Muscle layer of colon (tissue), 2 donors: ENCODE measurements around the gene SSH2.

ENCODE experiments used
- H3K27ac ChIP-seq: one replicate; pipeline ENCODE4 v1.7.0; 2013; ENCODE audit warnings: low read depth, mild to moderate bottlenecking, low read length, moderate library complexity
- H3K27me3 ChIP-seq, 2 donors: one replicate each; pipeline ENCODE4 v1.7.0; 2013; ENCODE audit warnings: low read length in 2 of 2, mild to moderate bottlenecking in 2 of 2; ENCODE audit not compliant: insufficient read depth in 2 of 2, control insufficient read depth in 1 of 2
- H3K36me3 ChIP-seq: one replicate; pipeline ENCODE4 v1.7.0; 2013; ENCODE audit warnings: mild to moderate bottlenecking, low read length; ENCODE audit not compliant: insufficient read depth
- H3K4me1 ChIP-seq: one replicate; pipeline ENCODE4 v1.7.0; 2013; ENCODE audit warnings: mild to moderate bottlenecking, low read length; ENCODE audit not compliant: insufficient read depth
- H3K4me3 ChIP-seq, 2 donors: one replicate each; pipeline ENCODE4 v1.7.0; 2013; ENCODE audit warnings: low read length in 2 of 2, low read depth in 1 of 2, mild to moderate bottlenecking in 1 of 2, moderate library complexity in 1 of 2
- H3K9ac ChIP-seq: one replicate; pipeline ENCODE4 v1.7.0; 2013; ENCODE audit warnings: low read length
- H3K9me3 ChIP-seq: one replicate; pipeline ENCODE4 v1.7.0; 2013; ENCODE audit warnings: mild to moderate bottlenecking, low read length
- donor health status: abdominal sarcoma.
- donor health status: Adenocarcinoma of cecum.

SSH2 gene

GRCh38 chr17:29826114-29826692, 103.8 kb downstream of the SSH2 start:
- Histone ChIP-seq H3K9me3 (no peaks in the 10 kb centered on the region), H3K36me3 (no peaks in the 10 kb centered on the region), H3K27me3 (no peaks in the 10 kb centered on the region), H3K4me3 (no peak overlapping the region), H3K27ac (no peak overlapping the region), H3K4me1 (no peaks in the 10 kb centered on the region), H3K9ac (no peak overlapping the region)

GRCh38 chr17:29825604-29826003, 104.4 kb downstream of the SSH2 start:
- H3K4me1 ChIP-seq: no peaks in the 10 kb centered on the region
- H3K27ac ChIP-seq: no peak overlapping the region
- no peak overlapping the region for H3K9ac ChIP-seq
- no peak overlapping the region for H3K4me3 ChIP-seq
- H3K36me3 ChIP-seq: no peaks in the 10 kb centered on the region
- H3K9me3 ChIP-seq: no peaks in the 10 kb centered on the region
- H3K27me3 ChIP-seq: no peaks in the 10 kb centered on the region

- no peaks in the 10 kb centered on the region for H3K9me3 ChIP-seq
- no peaks in the 10 kb centered on the region for H3K27me3 ChIP-seq
- no peak overlapping the region for H3K9ac ChIP-seq
- no peak overlapping the region for H3K27ac ChIP-seq
- H3K4me3 ChIP-seq: no peak overlapping the region
- H3K4me1 ChIP-seq: no peaks in the 10 kb centered on the region
- H3K36me3 ChIP-seq: no peaks in the 10 kb centered on the region
Measured at GRCh38 chr17:29821897-29822296, 108.1 kb downstream of the SSH2 start.

DNA sequence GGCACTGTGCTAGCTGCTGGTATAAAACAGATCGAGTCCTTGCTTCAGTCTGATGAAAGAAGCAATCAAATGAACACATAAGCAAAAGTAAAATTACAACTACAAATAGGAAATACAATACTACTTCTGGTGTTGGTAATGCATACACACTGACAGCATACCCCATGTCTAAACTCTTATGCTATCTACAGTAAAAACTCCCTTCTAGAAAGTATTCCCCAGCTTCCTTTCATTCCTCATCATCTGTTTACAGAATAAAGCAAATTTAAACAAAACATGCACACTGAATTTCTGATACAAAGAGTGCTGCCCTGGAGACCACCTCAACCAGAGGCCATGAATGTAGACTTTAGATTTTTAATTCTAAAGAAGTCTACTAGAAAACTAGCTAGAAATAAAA, 109.6 kb downstream of the SSH2 start:
- no peaks in the 10 kb centered on the region for H3K36me3 ChIP-seq
- H3K9ac ChIP-seq: no peak overlapping the region
- H3K27ac ChIP-seq: no peak overlapping the region

GRCh38 chr17:29807520-29808361, 122.3 kb downstream of the SSH2 start:
- no peak overlapping the region for H3K9ac ChIP-seq
- H3K27ac ChIP-seq: no peak overlapping the region
- no peaks in the 10 kb centered on the region for H3K27me3 ChIP-seq
- no peaks in the 10 kb centered on the region for H3K9me3 ChIP-seq
- H3K4me3 ChIP-seq: no peak overlapping the region
- no peaks in the 10 kb centered on the region for H3K4me1 ChIP-seq
- no peaks in the 10 kb centered on the region for H3K36me3 ChIP-seq

More for the DNA sequence above, 109.6 kb downstream of the SSH2 start:
- Histone ChIP-seq H3K9me3 (no peaks in the 10 kb centered on the region), H3K4me1 (no peaks in the 10 kb centered on the region), H3K4me3 (no peak overlapping the region), H3K27me3 (no peaks in the 10 kb centered on the region)

GRCh38 chr17:29802246-29802645, 127.8 kb downstream of the SSH2 start:
- Histone ChIP-seq H3K4me3 (no peak overlapping the region), H3K27me3 (no peaks in the 10 kb centered on the region), H3K4me1 (no peaks in the 10 kb centered on the region), H3K27ac (no peak overlapping the region), H3K9me3 (no peaks in the 10 kb centered on the region), H3K9ac (no peak overlapping the region), H3K36me3 (no peaks in the 10 kb centered on the region)

- Histone ChIP-seq H3K27me3 (no peaks in the 10 kb centered on the region), H3K36me3 (no peaks in the 10 kb centered on the region), H3K27ac (no peak overlapping the region), H3K4me1 (no peaks in the 10 kb centered on the region), H3K9me3 (no peaks in the 10 kb centered on the region), H3K9ac (no peak overlapping the region), H3K4me3 (no peak overlapping the region)
Measured at GRCh38 chr17:29800457-29800856, 129.6 kb downstream of the SSH2 start.

DNA sequence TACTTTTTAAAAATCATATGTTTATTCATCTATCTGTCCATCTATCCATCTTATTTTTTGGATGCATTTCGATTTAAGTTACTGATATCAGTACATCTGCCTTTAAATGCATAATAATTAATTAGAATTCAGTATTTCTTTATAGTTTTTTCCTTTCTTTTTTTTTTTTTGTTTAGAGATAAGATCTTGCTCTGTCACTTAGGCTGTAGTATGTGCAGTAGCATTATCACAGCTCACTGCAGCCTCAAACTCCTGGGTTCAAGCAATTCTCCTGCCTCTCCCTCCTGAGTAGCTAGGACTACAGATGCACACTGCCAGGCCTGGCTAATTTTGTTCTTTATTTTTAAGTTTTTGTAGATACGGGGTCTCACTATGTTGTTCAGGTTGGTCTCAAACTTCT, 133.4 kb downstream of the SSH2 start:
- H3K36me3 ChIP-seq: no peaks in the 10 kb centered on the region
- H3K27ac ChIP-seq: no peak overlapping the region
- H3K4me3 ChIP-seq: no peak overlapping the region
- H3K9ac ChIP-seq: no peak overlapping the region
- H3K9me3 ChIP-seq: no peaks in the 10 kb centered on the region
- H3K27me3 ChIP-seq: no peaks in the 10 kb centered on the region
- no peaks in the 10 kb centered on the region for H3K4me1 ChIP-seq

DNA sequence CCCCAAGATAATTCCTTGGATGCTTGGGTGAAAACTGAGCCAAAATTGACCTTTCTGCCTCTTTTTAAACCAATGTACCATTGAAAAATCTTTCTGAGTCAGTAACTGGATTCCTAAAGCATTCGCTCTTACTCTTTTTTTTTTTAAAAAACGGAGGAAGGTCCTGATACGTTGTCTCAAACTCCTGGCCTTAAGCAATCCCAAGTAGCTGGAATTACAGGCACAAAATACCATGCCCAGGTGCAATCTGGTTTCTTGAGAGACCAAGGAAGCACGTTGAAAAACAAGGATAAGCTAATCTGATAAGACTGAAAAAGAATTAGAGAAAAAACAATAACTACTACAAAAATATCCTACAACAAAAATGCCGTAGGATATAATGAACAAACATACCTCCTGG, 136.5 kb downstream of the SSH2 start:
- Histone ChIP-seq H3K4me3 (no peak overlapping the region), H3K27me3 (no peaks in the 10 kb centered on the region), H3K27ac (no peak overlapping the region), H3K36me3 (no peaks in the 10 kb centered on the region), H3K4me1 (no peaks in the 10 kb centered on the region), H3K9me3 (no peaks in the 10 kb centered on the region), H3K9ac (no peak overlapping the region)

- Histone ChIP-seq H3K36me3 (no peaks in the 10 kb centered on the region), H3K27me3 (no peaks in the 10 kb centered on the region), H3K4me3 (no peak overlapping the region), H3K27ac (no peak overlapping the region), H3K9me3 (no peaks in the 10 kb centered on the region), H3K4me1 (no peaks in the 10 kb centered on the region), H3K9ac (no peak overlapping the region)
Measured at GRCh38 chr17:29791336-29792080, 138.5 kb downstream of the SSH2 start.

GRCh38 chr17:29789196-29790170, 140.5 kb downstream of the SSH2 start:
- H3K9ac ChIP-seq: no peak overlapping the region
- no peaks in the 10 kb centered on the region for H3K9me3 ChIP-seq
- H3K27me3 ChIP-seq: no peaks in the 10 kb centered on the region
- no peak overlapping the region for H3K4me3 ChIP-seq
- no peaks in the 10 kb centered on the region for H3K36me3 ChIP-seq
- H3K27ac ChIP-seq: no peak overlapping the region
- no peaks in the 10 kb centered on the region for H3K4me1 ChIP-seq
